Brain microvascular endothelial cell (primary cell): Measurements from ENCODE around the gene CD274.

ENCODE experiments used
- DNase-seq: peaks from one replicate; pipeline ENCODE4 v3.0.0-alpha.2; 2020
- H3K27ac ChIP-seq: fragments of 250-450 bp; sonication (Bioruptor Pico); 2 replicates; pipeline ENCODE4 v1.5.1; 2020; ENCODE audit warnings: mild to moderate bottlenecking, moderate library complexity
- H3K27me3 ChIP-seq: fragments of 250-450 bp; sonication (Bioruptor Pico); replicated peaks from 2 replicates; pipeline ENCODE4 v1.5.1; 2020; ENCODE audit warnings: mild to moderate bottlenecking
- H3K36me3 ChIP-seq: fragments of 250-450 bp; sonication (Bioruptor Pico); replicated peaks from 2 replicates; pipeline ENCODE4 v1.5.1; 2020; ENCODE audit warnings: mild to moderate bottlenecking
- H3K4me3 ChIP-seq: 2 replicates; pipeline ENCODE4 v1.5.1; 2011; ENCODE audit warnings: low read depth, mild to moderate bottlenecking, control low read depth, low read length, moderate library complexity
- in situ Hi-C: cut with HindIII; loops from 2 replicates; pipeline ENCODE4 v1.10.0; 2017; ENCODE audit warnings: low sequenced_read_pairs, low pct_ligation_motif_present
- TF ChIP-seq, protein P1 (sequence below): IDR thresholded peaks from 2 replicates; pipeline ENCODE4 v1.5.1; 2011; ENCODE audit warnings: low read depth, mild to moderate bottlenecking, moderate library complexity, low read length, control low read depth, inconsistent platforms; ENCODE audit errors: missing control alignments

Gene CD274

DNA sequence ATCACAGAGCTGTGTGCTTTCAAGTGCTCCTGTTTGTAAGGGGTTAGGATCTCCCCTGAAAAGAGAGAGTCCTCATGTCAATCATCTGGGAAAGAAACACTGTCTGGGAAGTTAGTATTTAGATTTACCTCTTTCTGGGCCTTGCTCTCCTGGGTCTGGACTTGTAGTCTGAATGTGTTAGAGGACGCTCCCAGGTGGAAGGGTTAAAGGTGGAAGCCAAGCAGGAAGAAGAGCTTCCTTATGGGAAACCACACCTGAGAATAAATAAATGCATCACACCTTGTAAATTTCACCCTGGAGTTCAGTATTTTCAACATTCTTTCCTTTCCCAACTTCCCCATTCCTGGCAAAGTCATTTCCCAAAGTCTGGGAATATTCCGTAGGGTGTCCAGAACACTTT is 13.9 kb upstream of the CD274 start:
- H3K36me3 ChIP-seq = no peaks in the 10 kb centered on the region
- in situ Hi-C loops = loop anchor here (25.0 kb wide), 1 partner anchor 151 kb away; no protein-coding TSS in a partner anchor
- TF ChIP-seq, protein P1, sequence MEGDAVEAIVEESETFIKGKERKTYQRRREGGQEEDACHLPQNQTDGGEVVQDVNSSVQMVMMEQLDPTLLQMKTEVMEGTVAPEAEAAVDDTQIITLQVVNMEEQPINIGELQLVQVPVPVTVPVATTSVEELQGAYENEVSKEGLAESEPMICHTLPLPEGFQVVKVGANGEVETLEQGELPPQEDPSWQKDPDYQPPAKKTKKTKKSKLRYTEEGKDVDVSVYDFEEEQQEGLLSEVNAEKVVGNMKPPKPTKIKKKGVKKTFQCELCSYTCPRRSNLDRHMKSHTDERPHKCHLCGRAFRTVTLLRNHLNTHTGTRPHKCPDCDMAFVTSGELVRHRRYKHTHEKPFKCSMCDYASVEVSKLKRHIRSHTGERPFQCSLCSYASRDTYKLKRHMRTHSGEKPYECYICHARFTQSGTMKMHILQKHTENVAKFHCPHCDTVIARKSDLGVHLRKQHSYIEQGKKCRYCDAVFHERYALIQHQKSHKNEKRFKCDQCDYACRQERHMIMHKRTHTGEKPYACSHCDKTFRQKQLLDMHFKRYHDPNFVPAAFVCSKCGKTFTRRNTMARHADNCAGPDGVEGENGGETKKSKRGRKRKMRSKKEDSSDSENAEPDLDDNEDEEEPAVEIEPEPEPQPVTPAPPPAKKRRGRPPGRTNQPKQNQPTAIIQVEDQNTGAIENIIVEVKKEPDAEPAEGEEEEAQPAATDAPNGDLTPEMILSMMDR = no peak
- no peaks in the 10 kb centered on the region for H3K27me3 ChIP-seq
- no peak overlapping the region for H3K4me3 ChIP-seq
- no peak for DNase-seq
- no peak overlapping the region for H3K27ac ChIP-seq

GRCh38 chr9:5437254-5438216 is 12.8 kb upstream of the CD274 start, which contains the start of gene PLGRKT:
PLGRKT (minus strand) TSS chr9:5437925; CDS start chr9:5431977, 5,948 bp downstream.
- in situ Hi-C loops = loop anchor here (25.0 kb wide), 1 partner anchor 150 kb away; no protein-coding TSS in a partner anchor
- no peaks in the 10 kb centered on the region for H3K36me3 ChIP-seq
- H3K27me3 ChIP-seq = no peaks in the 10 kb centered on the region
- H3K4me3 ChIP-seq = peak within 1 kb of the TSS; percentile 80
- peak within 1 kb of the TSS; percentile 79 for H3K27ac ChIP-seq
- peak; percentile 86 for DNase-seq
- TF ChIP-seq, protein P1 = peak; percentile 16

DNA sequence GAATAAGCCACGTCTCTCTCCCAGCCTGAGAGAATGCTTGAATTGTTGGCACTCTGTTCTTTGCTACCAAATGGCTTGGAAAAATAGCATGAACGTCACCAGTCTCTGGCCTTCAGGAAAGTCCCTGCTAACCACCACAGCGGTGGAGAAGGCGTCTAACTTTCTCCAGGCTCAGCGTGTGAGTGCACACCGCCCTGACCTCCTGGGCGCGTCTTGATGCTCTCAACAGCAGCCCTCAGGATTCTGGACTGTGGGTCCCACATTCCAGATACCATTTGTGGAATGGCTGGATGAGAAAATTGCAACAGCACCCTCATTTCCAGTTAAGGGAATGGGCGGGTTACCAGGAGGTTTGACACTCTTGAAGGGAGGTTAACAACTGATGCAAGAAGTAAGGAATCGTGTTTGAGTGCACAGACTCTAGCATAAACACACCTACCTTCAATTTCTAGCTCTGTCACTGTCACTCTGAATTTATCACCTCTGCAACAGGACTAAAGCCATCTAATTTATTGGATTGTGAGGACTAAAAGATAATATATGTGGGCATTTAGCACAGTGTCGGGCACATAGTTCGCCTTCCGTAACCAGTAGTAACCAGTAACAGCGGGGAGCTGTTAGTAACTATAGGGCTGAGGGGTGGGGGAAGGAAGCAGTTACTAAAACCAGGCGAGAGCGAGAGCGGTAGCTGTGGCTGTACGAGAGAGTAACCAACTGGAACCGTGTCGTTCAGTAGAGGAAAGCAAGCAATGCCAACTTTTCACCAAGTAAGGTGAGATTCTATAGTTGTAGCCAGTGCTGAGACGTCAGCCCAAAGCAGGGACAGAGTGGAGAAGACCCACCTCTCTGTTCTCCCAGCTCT is 11.8 kb upstream of the CD274 start:
- H3K27ac ChIP-seq = peak overlapping the region; percentile 79
- H3K4me3 ChIP-seq = peak overlapping the region; percentile 80
- no peaks in the 10 kb centered on the region for H3K36me3 ChIP-seq
- in situ Hi-C loops = loop anchor here (25.0 kb wide), 1 partner anchor 149 kb away; no protein-coding TSS in a partner anchor
- peak; percentile 41 for DNase-seq
- H3K27me3 ChIP-seq = no peaks in the 10 kb centered on the region
- TF ChIP-seq, protein P1 = no peak

- Histone ChIP-seq H3K4me3 (no peak overlapping the region), H3K27me3 (no peaks in the 10 kb centered on the region), H3K27ac (no peak overlapping the region), H3K36me3 (no peaks in the 10 kb centered on the region)
- TF ChIP-seq, protein P1 = no peak
- DNase-seq = no peak
- in situ Hi-C loops = loop anchor here (25.0 kb wide), 1 partner anchor 147 kb away; no protein-coding TSS in a partner anchor
Observed at GRCh38 chr9:5440426-5440825, 9.9 kb upstream of the CD274 start.

GRCh38 chr9:5441043-5441442 is 9.3 kb upstream of the CD274 start:
- in situ Hi-C loops = loop anchor here (25.0 kb wide), 1 partner anchor 146 kb away; no protein-coding TSS in a partner anchor

More at GRCh38 chr9:5441043-5441442, 9.3 kb upstream of the CD274 start:
- no peaks in the 10 kb centered on the region for H3K36me3 ChIP-seq
- no peak overlapping the region for H3K4me3 ChIP-seq
- no peaks in the 10 kb centered on the region for H3K27me3 ChIP-seq
- TF ChIP-seq, protein P1 = no peak
- DNase-seq = peak; percentile 58
- H3K27ac ChIP-seq = no peak overlapping the region
